ENCODE results near the gene TSPAN18.

The TSPAN18 gene

DNA sequence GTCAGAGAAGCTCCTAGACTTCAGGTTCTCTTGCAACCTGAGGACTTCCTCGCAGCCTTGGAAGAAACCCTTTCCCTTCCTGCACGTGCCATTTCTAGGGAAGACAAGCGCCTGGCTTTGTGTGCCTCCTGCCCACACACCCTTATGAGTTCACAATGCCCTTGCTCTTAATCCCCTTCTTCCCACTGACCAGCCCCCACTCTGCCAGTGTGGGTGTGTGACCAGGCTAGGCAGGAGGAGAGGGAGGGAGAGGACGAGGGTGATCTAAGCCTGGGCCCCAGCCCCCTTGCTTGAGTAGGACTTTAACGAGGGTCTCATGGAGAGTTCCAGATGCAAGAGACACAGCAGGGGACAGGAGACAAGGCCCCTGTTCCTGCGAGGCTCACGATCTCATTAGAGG, 193.7 kb downstream of the TSPAN18 start:
- H3K9me3 ChIP-seq (replicated peaks; ENCODE audit: insufficient read depth, low read length) = no peaks in the 10 kb centered on the region
- H3K36me3 ChIP-seq (replicated peaks; ENCODE audit: insufficient read depth, low read length) = no peaks in the 10 kb centered on the region
- no peaks in the 10 kb centered on the region for H3K9me2 ChIP-seq (replicated peaks; ENCODE audit: insufficient read depth, low read length)
- peaks cover 15% of the 10 kb centered on the region for H3K4me1 ChIP-seq (ENCODE audit: low read length)
- no peak overlapping the region for H3K27ac ChIP-seq (ENCODE audit: low read length)
- H2AFZ ChIP-seq (ENCODE audit: low read length) = no peak overlapping the region
- no peak overlapping the region for H3K4me3 ChIP-seq (ENCODE audit: low read length)
- no peaks in the 10 kb centered on the region for H3F3A ChIP-seq (ENCODE audit: insufficient read depth, low read length)
- H3K9ac ChIP-seq (ENCODE audit: low read length) = no peak overlapping the region
- no peaks in the 10 kb centered on the region for H3K27me3 ChIP-seq (replicated peaks; ENCODE audit: insufficient read depth, low read length)
- DNase-seq = no peak
- H3K79me2 ChIP-seq (ENCODE audit: low read length) = no peaks in the 10 kb centered on the region
- no peak overlapping the region for H3K4me2 ChIP-seq (ENCODE audit: low read depth, low read length)
- TF ChIP-seq EZH2phosphoT487 (IDR thresholded peaks at IDR 0.05; ENCODE audit: low read length) (no peak), EZH2 (optimal IDR thresholded peaks at IDR 0.05; ENCODE audit: low read depth, low read length) (no peak)
- H4K20me1 ChIP-seq (ENCODE audit: insufficient read depth, low read length) = no peaks in the 10 kb centered on the region

DNA sequence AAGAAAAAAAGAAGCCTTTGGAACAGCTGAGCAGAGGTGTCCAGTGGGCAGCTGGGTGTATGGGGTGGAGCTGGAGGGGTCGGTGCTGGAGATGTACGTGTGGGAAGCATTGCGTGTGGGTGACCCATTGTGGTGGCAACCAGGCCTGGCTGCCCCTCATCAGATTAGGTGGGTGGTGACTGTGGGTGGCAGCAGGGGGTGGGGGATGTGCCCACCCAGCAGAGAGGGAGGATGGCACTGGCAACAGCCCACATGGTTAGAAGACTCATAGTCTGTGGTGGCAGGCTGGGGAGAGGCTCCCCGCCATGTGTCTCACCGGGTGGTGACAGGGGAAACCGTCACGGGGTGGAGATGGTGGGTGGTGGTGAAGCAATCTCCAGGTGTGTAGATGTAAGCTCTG, 196.4 kb downstream of the TSPAN18 start:
- H4K20me1 ChIP-seq (ENCODE audit: insufficient read depth, low read length) = no peaks in the 10 kb centered on the region
- no peaks in the 10 kb centered on the region for H3K9me2 ChIP-seq (replicated peaks; ENCODE audit: insufficient read depth, low read length)
- H3K4me1 ChIP-seq (ENCODE audit: low read length) = no peaks in the 10 kb centered on the region
- H3K36me3 ChIP-seq (replicated peaks; ENCODE audit: insufficient read depth, low read length) = no peaks in the 10 kb centered on the region
- H3K9me3 ChIP-seq (replicated peaks; ENCODE audit: insufficient read depth, low read length) = no peaks in the 10 kb centered on the region
- no peak overlapping the region for H2AFZ ChIP-seq (ENCODE audit: low read length)
- no peak overlapping the region for H3K4me2 ChIP-seq (ENCODE audit: low read depth, low read length)
- no peak for DNase-seq
- H3K27me3 ChIP-seq (replicated peaks; ENCODE audit: insufficient read depth, low read length) = 0 out of 2 replicates have a peak, but pooled peaks cover 3% of the 10 kb centered on the region
- no peak overlapping the region for H3K9ac ChIP-seq (ENCODE audit: low read length)
- no peaks in the 10 kb centered on the region for H3F3A ChIP-seq (ENCODE audit: insufficient read depth, low read length)
- no peaks in the 10 kb centered on the region for H3K79me2 ChIP-seq (ENCODE audit: low read length)
- TF ChIP-seq EZH2 (optimal IDR thresholded peaks at IDR 0.05; ENCODE audit: low read depth, low read length) (no peak), EZH2phosphoT487 (IDR thresholded peaks at IDR 0.05; ENCODE audit: low read length) (no peak)
- TF ChIP-seq, protein P1, sequence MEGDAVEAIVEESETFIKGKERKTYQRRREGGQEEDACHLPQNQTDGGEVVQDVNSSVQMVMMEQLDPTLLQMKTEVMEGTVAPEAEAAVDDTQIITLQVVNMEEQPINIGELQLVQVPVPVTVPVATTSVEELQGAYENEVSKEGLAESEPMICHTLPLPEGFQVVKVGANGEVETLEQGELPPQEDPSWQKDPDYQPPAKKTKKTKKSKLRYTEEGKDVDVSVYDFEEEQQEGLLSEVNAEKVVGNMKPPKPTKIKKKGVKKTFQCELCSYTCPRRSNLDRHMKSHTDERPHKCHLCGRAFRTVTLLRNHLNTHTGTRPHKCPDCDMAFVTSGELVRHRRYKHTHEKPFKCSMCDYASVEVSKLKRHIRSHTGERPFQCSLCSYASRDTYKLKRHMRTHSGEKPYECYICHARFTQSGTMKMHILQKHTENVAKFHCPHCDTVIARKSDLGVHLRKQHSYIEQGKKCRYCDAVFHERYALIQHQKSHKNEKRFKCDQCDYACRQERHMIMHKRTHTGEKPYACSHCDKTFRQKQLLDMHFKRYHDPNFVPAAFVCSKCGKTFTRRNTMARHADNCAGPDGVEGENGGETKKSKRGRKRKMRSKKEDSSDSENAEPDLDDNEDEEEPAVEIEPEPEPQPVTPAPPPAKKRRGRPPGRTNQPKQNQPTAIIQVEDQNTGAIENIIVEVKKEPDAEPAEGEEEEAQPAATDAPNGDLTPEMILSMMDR (IDR thresholded peaks at IDR 0.05; ENCODE audit: low read length) = no peak
- H3K27ac ChIP-seq (ENCODE audit: low read length) = no peak overlapping the region
- H3K4me3 ChIP-seq (ENCODE audit: low read length) = no peak overlapping the region

DNA sequence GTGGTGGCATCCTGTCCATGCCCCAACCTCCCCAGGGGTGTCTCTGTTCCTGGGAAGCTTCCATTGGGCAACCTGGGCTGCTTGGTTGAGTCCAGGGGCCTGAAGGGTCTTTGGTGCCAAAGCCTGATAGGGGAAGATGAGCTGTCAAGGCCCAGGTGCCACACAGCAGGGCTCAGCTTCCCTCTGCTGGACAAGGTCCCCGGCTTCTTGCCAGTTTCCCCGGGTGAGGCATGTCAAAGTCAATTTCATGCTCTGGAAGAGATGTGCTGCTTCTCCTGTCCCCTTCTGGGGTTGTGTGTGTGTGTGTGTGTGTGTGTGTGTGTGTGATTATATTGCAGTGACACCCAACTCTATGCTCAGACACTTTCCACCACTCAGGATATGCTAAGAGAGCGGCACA, 197.0 kb downstream of the TSPAN18 start:
- Histone ChIP-seq H3K4me1 (ENCODE audit: low read length) (no peaks in the 10 kb centered on the region), H3K4me3 (ENCODE audit: low read length) (no peak overlapping the region), H3K9me2 (replicated peaks; ENCODE audit: insufficient read depth, low read length) (no peaks in the 10 kb centered on the region), H3K9me3 (replicated peaks; ENCODE audit: insufficient read depth, low read length) (no peaks in the 10 kb centered on the region), H3K4me2 (ENCODE audit: low read depth, low read length) (no peak overlapping the region), H4K20me1 (ENCODE audit: insufficient read depth, low read length) (no peaks in the 10 kb centered on the region), H3K79me2 (ENCODE audit: low read length) (no peaks in the 10 kb centered on the region), H3F3A (ENCODE audit: insufficient read depth, low read length) (no peaks in the 10 kb centered on the region), H2AFZ (ENCODE audit: low read length) (no peak overlapping the region), H3K27ac (ENCODE audit: low read length) (no peak overlapping the region), H3K27me3 (replicated peaks; ENCODE audit: insufficient read depth, low read length) (0 out of 2 replicates have a peak, but pooled peaks cover 3% of the 10 kb centered on the region), H3K9ac (ENCODE audit: low read length) (no peak overlapping the region), H3K36me3 (replicated peaks; ENCODE audit: insufficient read depth, low read length) (no peaks in the 10 kb centered on the region)
- no peak for TF ChIP-seq EZH2phosphoT487 (IDR thresholded peaks at IDR 0.05; ENCODE audit: low read length)
- TF ChIP-seq EZH2 (optimal IDR thresholded peaks at IDR 0.05; ENCODE audit: low read depth, low read length) = no peak
- TF ChIP-seq, protein P1 (IDR thresholded peaks at IDR 0.05; ENCODE audit: low read length) = no peak
- no peak for DNase-seq

DNA sequence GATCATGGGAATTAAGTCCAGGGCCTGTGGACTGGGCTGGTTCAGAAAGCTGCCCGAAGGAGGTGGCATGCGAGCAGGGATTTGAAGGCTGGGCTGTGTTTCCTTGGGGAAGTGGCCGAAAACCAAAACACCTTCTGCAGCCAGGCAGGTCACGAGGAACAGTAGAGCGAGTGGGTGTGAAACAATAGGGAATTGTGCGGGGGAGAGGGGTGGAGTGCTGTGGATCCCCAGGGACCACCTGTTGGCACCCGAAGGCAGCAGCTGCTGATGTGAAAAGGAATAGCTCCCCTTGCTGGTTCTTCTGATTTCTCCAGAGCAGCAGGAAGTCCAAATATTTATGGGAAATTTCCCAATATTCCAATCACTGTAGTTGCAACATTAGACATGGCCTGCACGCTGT, 199.3 kb downstream of the TSPAN18 start:
- no peak overlapping the region for H3K4me2 ChIP-seq (ENCODE audit: low read depth, low read length)
- H3K79me2 ChIP-seq (ENCODE audit: low read length) = no peaks in the 10 kb centered on the region
- H2AFZ ChIP-seq (ENCODE audit: low read length) = no peak overlapping the region
- no peaks in the 10 kb centered on the region for H3K9me3 ChIP-seq (replicated peaks; ENCODE audit: insufficient read depth, low read length)
- TF ChIP-seq, protein P1 (IDR thresholded peaks at IDR 0.05; ENCODE audit: low read length) = no peak
- TF ChIP-seq EZH2 (optimal IDR thresholded peaks at IDR 0.05; ENCODE audit: low read depth, low read length) = no peak
- no peak for TF ChIP-seq EZH2phosphoT487 (IDR thresholded peaks at IDR 0.05; ENCODE audit: low read length)
- no peak overlapping the region for H3K4me3 ChIP-seq (ENCODE audit: low read length)
- no peak overlapping the region for H3K27ac ChIP-seq (ENCODE audit: low read length)
- no peak overlapping the region for H3K9ac ChIP-seq (ENCODE audit: low read length)
- no peaks in the 10 kb centered on the region for H3K9me2 ChIP-seq (replicated peaks; ENCODE audit: insufficient read depth, low read length)
- H4K20me1 ChIP-seq (ENCODE audit: insufficient read depth, low read length) = no peaks in the 10 kb centered on the region
- no peaks in the 10 kb centered on the region for H3K4me1 ChIP-seq (ENCODE audit: low read length)
- H3K27me3 ChIP-seq (replicated peaks; ENCODE audit: insufficient read depth, low read length) = peaks cover 15% of the 10 kb centered on the region; the same call in 1 of the 2 replicates
- no peaks in the 10 kb centered on the region for H3F3A ChIP-seq (ENCODE audit: insufficient read depth, low read length)
- no peaks in the 10 kb centered on the region for H3K36me3 ChIP-seq (replicated peaks; ENCODE audit: insufficient read depth, low read length)
- no peak for DNase-seq
